ENCODE data around the gene ARHGAP4. TPM values are rescaled to one million over a fixed set of nuclear protein-coding genes. Genes with fewer than 3 reads are reported as not detected.

ARHGAP4 gene
- total RNA-seq, 1 donor from 2014 or later: 43.0 TPM

GRCh38 chrX:153908219-153908860, 17.7 kb downstream of the ARHGAP4 start:
- no peak for DNase-seq (ENCODE audit: low spot score)

DNA sequence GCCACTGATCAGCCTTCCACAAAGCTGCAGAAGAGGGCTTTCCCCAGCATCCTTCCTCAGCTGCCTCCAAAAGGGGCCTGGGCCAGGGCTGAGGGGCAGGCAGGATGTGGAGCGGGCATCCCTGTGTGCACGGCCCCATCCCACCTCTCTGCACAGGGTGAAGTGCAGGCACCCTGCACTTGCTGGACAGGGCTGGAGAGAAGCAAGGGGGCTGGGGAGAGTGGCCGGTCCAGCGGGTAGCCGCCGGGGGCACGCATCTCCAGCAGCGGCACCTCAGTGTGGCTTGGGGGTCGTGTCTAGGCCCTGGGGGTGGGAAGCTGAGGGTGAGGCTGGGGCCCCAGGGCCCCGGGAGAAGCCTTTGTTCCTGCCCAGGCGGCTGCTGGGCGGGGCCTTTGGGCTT, 18.6 kb downstream of the ARHGAP4 start:
- DNase-seq (ENCODE audit: low spot score): no peak

DNA sequence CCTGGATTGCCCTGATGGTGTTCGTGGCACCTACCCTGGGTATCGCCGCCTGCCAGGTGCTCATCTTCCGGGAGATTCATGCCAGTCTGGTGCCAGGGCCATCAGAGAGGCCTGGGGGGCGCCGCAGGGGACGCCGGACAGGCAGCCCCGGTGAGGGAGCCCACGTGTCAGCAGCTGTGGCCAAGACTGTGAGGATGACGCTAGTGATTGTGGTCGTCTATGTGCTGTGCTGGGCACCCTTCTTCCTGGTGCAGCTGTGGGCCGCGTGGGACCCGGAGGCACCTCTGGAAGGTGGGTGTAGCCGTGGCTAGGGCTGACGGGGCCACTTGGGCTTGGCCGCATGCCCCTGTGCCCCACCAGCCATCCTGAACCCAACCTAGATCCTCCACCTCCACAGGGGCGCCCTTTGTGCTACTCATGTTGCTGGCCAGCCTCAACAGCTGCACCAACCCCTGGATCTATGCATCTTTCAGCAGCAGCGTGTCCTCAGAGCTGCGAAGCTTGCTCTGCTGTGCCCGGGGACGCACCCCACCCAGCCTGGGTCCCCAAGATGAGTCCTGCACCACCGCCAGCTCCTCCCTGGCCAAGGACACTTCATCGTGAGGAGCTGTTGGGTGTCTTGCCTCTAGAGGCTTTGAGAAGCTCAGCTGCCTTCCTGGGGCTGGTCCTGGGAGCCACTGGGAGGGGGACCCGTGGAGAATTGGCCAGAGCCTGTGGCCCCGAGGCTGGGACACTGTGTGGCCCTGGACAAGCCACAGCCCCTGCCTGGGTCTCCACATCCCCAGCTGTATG, 19.7 kb downstream of the ARHGAP4 start:
- DNase-seq (ENCODE audit: low spot score): no peak

GRCh38 chrX:153905481-153906095, 20.5 kb downstream of the ARHGAP4 start:
- peak; percentile 85 for DNase-seq (ENCODE audit: low spot score)

- no peak for DNase-seq (ENCODE audit: low spot score)
Observed at GRCh38 chrX:153903991-153904957, 21.8 kb downstream of the ARHGAP4 start, which contains the start of gene AVPR2. TSS of gene AVPR2 (plus strand) at chrX:153904673. CDS start at chrX:153905146, 473 bp downstream.

GRCh38 chrX:153903238-153903980, 22.7 kb downstream of the ARHGAP4 start:
- DNase-seq (ENCODE audit: low spot score): peak; percentile 89

DNA sequence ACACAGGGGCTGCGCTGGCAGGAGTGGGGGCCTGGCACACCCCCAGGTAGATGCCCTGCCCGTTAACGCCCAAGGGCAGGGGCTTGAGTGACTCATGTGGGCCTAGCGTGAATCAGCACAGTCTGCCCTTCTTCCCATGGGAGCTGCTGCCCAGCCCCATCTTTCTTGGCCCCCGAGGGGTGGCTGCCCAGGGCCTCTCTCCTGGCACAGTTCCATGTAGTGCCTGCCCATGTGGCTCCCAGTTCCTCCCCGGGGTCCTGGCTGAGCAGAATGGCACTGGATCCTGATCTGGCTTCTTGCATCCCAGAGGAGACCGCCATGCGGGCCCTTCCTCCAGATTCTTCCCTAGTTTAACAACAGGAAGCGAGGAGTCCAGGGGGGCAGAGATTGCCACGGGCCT, 23.7 kb downstream of the ARHGAP4 start:
- DNase-seq (ENCODE audit: low spot score): no peak

DNA sequence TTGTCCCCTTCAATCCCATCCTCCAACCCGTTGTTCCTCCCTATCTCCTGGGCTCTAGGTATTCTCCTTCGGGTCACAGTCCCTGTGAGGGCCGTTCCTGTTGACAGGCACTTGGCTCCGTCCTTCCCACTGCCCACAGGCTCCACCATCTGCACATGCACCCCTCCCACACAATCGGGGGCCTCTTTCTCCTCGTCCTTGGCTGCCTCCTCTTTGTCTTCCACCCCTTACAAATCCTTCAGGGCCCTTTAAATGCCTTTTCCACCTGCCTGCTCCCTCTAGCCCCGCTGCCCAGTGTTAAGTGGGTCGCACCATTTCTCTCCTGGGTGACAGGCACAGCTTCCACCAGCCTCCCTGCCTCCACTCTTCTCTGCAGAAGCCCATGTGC, 24.3 kb downstream of the ARHGAP4 start:
- DNase-seq (ENCODE audit: low spot score): no peak

GRCh38 chrX:153900831-153901752, 25.0 kb downstream of the ARHGAP4 start:
- DNase-seq (ENCODE audit: low spot score): no peak

- DNase-seq (ENCODE audit: low spot score): no peak
Observed at GRCh38 chrX:153897899-153898298, 28.2 kb downstream of the ARHGAP4 start.

GRCh38 chrX:153889123-153889522, 36.9 kb downstream of the ARHGAP4 start:
- DNase-seq (ENCODE audit: low spot score): no peak

GRCh38 chrX:153888344-153888743, 37.7 kb downstream of the ARHGAP4 start:
- no peak for DNase-seq (ENCODE audit: low spot score)

- DNase-seq (ENCODE audit: low spot score): no peak
Observed at GRCh38 chrX:153887385-153887784, 38.7 kb downstream of the ARHGAP4 start.

DNA sequence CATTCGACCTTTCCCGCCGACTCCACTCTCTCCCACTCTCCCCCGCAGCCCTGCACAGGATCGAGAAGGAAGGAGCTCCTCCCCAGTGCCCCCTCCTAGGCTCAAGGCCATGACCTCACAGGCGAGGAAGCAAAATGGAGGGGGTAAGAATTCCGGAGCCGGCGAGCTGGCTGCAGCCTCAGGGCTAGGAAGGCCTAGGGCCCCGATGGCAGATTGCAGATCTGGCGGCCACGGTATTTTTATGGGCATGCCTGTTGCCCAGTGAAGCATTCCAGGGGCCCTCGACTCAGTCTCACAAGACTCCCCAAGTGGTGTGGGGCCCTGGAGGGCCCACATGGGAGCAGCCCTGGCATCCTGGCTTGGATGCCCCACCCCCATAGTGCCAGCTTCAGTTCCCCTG, 39.1 kb downstream of the ARHGAP4 start:
- no peak for DNase-seq (ENCODE audit: low spot score)

GRCh38 chrX:153885968-153886903, 39.8 kb downstream of the ARHGAP4 start, which contains the start of gene L1CAM:
TSS of gene L1CAM (minus strand) at chrX:153886173. CDS start at chrX:153875836, 10,337 bp downstream.
- DNase-seq (ENCODE audit: low spot score): no peak

DNA sequence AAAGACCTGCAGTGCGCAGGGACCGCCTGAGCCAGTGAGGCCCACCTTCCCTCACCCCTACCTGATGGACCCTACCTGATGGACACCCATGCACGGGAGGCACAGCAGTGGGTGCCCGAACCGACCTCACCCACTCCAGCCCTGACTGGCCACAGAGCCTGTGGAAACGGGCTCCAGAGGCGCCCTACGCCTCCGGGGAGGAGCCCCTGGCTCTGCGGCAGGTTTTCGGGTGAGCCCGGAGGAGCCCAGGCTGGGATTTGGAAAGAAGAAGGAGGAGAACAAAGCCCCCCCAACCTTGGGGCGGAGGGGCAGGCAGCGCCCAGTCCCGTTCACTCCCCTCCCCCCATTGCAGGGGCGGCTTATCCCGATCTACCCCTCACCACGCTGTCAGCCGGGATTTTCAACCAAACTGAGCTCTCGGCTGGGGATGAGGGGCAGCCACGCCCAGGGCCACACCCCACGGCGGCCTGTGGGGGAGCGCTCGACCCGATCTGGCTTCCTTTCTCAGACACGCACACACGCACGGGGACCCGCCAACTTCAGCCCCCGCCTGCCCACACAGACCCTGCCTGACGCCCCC, 40.8 kb downstream of the ARHGAP4 start:
- no peak for DNase-seq (ENCODE audit: low spot score)

- no peak for DNase-seq (ENCODE audit: low spot score)
Observed at GRCh38 chrX:153884590-153884989, 41.5 kb downstream of the ARHGAP4 start.

- DNase-seq (ENCODE audit: low spot score): no peak
Observed at GRCh38 chrX:153884136-153884535, 41.9 kb downstream of the ARHGAP4 start.

Measured in mesenteric fat pad (tissue), 1 donor.